Heart left ventricle (tissue), 16 donors: ENCODE data around the gene ARHGEF28. TPM values are rescaled to one million over a fixed set of nuclear protein-coding genes. Genes with fewer than 3 reads are reported as not detected.

Experiments
- ATAC-seq, 4 donors: fragments of 200-7000 bp; cut with Tn5 transposase; one replicate each; pipeline ENCODE4 v1.9.1; 2020 to 2022; ENCODE audit warnings: moderate library complexity in 4 of 4, mild to moderate bottlenecking in 3 of 4, moderate number of reproducible peaks in 1 of 4
- DNase-seq, 5 donors: peaks; one replicate each; pipeline ENCODE4 v3.0.0-alpha.2; 2020
- H3K27ac ChIP-seq, 12 donors: fragments of 200-600 bp; sonication (generic) in 4 of 12; one replicate each; pipeline versions ENCODE4 v1.5.0 to v1.8.0; 2016 to 2022; ENCODE audit warnings: mild to moderate bottlenecking in 2 of 12
- H3K27me3 ChIP-seq, 9 donors: fragments of 200-600 bp; sonication (generic) in 2 of 9; one replicate each; pipeline versions ENCODE4 v1.5.1 to v1.8.0; 2016 to 2022; ENCODE audit warnings: mild to moderate bottlenecking in 3 of 9
- H3K36me3 ChIP-seq, 9 donors: fragments of 200-600 bp; sonication (generic) in 2 of 9; one replicate each; pipeline versions ENCODE4 v1.5.0 to v1.8.0; 2018 to 2022; ENCODE audit warnings: mild to moderate bottlenecking in 2 of 9
- H3K4me1 ChIP-seq, 12 donors: fragments of 200-600 bp; sonication (generic) in 4 of 12; one replicate each; pipeline versions ENCODE4 v1.5.0 to v1.8.0; 2016 to 2022; ENCODE audit warnings: mild to moderate bottlenecking in 3 of 12
- H3K4me3 ChIP-seq, 12 donors: fragments of 200-600 bp; sonication (generic) in 4 of 12; one replicate each; pipeline versions ENCODE4 v1.5.0 to v1.8.0; 2017 to 2022; ENCODE audit warnings: mild to moderate bottlenecking in 9 of 12, moderate library complexity in 4 of 12
- H3K9me3 ChIP-seq, 12 donors: fragments of 200-600 bp; sonication (generic) in 4 of 12; one replicate each; pipeline versions ENCODE4 v1.5.0 to v1.8.0; 2016 to 2022; ENCODE audit warnings: mild to moderate bottlenecking in 1 of 12
- CTCF ChIP-seq, 12 donors: fragments of 200-600 bp; sonication (generic) in 4 of 12; IDR thresholded peaks; one replicate each; pipeline versions ENCODE4 v1.5.0 to v1.8.0; 2018 to 2022; ENCODE audit warnings: antibody characterized with exemption in 12 of 12, mild to moderate bottlenecking in 5 of 12
- POLR2A ChIP-seq, 2 donors: fragments of 450-650 bp; IDR thresholded peaks; one replicate each; pipeline ENCODE4 v1.6.1; 2017; ENCODE audit warnings: antibody characterized with exemption in 2 of 2, mild to moderate bottlenecking in 2 of 2, moderate library complexity in 2 of 2
- WGBS, 4 donors: extraction: QIAGEN DNeasy Blood & Tissue Kit in 2 of 4; methylation state at CpG; one replicate each; pipeline versions ENCODE4 v1.1.5 to v1.1.7; 2013 to 2018; 5-methylcytosine and 5-hydroxymethylcytosine counted together
- intact Hi-C, 10 donors: fragments of 100-400 bp; cut with DNase I; formaldehyde crosslinking; loops; one replicate each; pipeline versions ENCODE4 v1.11.1 to v1.14.2; 2022
- polyA plus RNA-seq, 2 donors: library from polyadenylated mRNA; stranded (reverse); fragments of 200-250 nt; gene quantifications; one replicate each; pipeline ENCODE4 v1.2.3, GENCODE V29; 2013
- total RNA-seq, 9 donors: library from RNA; depleted of rRNA in 2 of 9; stranded (reverse); fragments of >200 nt in 2 of 9; fragmentation: NEBNext Ultra II Directional in 3 of 9; extraction: Animal tissue kit (Norgen Biotek cat#: 25700) in 3 of 9; gene quantifications; one replicate each; pipeline versions ENCODE4 v1.1.0 to v1.2.4, GENCODE V29; 2016 to 2023
- donor health status: ischemic (EF 13 %, LVEDD 7.1; RV severe dilation, severe dysfunction).
- donor health status: healthy with polysubstance abuse.
- donor health status: DM: no; HTN: yes; CAD: no.
- donor health status: DM: no; HTN: no; CAD: no.
- donor health status: ischemic (EF 25% LVEDD 6.9; RV normal size, moderate dysfunction).
- donor health status: ischemic (EF 25% LVEDD 5.7; RV mildly dilated, moderate dysfunction).
- donor health status: healthy.
- donor health status: DM: yes; HTN: yes; CAD: no.
- donor health status: ischemic (EF 35%, LVEDD 5.7; RV mildly dilated, moderate dysfunction).
- donor health status: nonischemic (EF 11% LVEDD 7.7; RV severe dilation, severe dysfunction).
- donor health status: DM: yes; HTN: yes; CAD: no.
- donor health status: PGD.
- donor health status: ischemic (EF 29% LVEDD 5.4; RV normal size, mild dysfunction).
- donor health status: nonischemic (EF 23%, LVEDD 6.1; RV moderate dilation, normal function).

Gene ARHGEF28
- total and polyA plus RNA-seq, 11 donors, result 0.51 to 7.7 (median 1.7) TPM

- intact Hi-C loops, result no loop called here
- Histone ChIP-seq H3K36me3 (no peaks in the 10 kb centered on the region), H3K27me3 (peaks cover 0 to 4% (median 0%) of the 10 kb centered on the region in 9 donors), H3K4me1 (no peaks in the 10 kb centered on the region), H3K27ac (no peak overlapping the region), H3K4me3 (no peak overlapping the region), H3K9me3 (no peaks in the 10 kb centered on the region)
- TF ChIP-seq POLR2A (IDR thresholded peaks at IDR 0.05) (no peak), CTCF (IDR thresholded peaks at IDR 0.05) (no peak)
- DNase-seq (no peak), ATAC-seq (no peak)
- WGBS, 4 donors, result 93 to 96% (median 94%) methylated on average over 5 of the region's 5 CpGs
Observed at GRCh38 chr5:73816656-73817420, 190.8 kb downstream of the ARHGEF28 start.

GRCh38 chr5:73818357-73818756 lies 192.4 kb downstream of the ARHGEF28 start:
- peaks cover 0 to 4% (median 0%) of the 10 kb centered on the region in 9 donors for H3K27me3 ChIP-seq
- no peak overlapping the region for H3K27ac ChIP-seq
- no peak for DNase-seq
- no peak overlapping the region for H3K4me3 ChIP-seq
- H3K36me3 ChIP-seq, result no peaks in the 10 kb centered on the region
- no peak for TF ChIP-seq CTCF (IDR thresholded peaks at IDR 0.05)
- TF ChIP-seq POLR2A (IDR thresholded peaks at IDR 0.05), result no peak
- intact Hi-C loops, result no loop called here
- no peaks in the 10 kb centered on the region for H3K4me1 ChIP-seq
- ATAC-seq, result no peak
- H3K9me3 ChIP-seq, result no peaks in the 10 kb centered on the region

DNA sequence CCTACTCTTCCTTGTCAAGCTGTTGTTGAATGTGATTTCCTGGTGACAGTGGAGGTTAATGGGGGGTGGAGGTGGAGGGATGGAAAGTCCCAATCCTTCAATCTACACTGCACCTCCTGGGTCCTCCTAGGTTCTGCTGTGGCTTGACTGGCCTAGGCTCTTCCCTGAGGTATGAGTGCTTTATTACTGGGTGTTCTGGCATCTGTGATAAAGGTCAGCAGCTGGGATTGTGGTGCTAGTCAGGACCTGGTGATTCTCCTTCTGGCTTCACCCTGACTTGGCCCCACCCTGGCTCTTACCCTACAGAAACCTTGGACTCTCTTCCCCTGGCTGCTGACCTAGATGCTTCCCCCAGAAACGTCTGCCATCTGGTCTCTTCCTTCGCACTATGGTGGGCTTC lies 194.3 kb downstream of the ARHGEF28 start:
- Histone ChIP-seq H3K27ac (no peak overlapping the region), H3K27me3 (no peaks in the 10 kb centered on the region), H3K4me3 (no peak overlapping the region), H3K9me3 (no peaks in the 10 kb centered on the region), H3K36me3 (no peaks in the 10 kb centered on the region), H3K4me1 (no peaks in the 10 kb centered on the region)
- 71 to 89% (median 77%) methylated on average over 2 of the region's 2 CpGs for WGBS, 4 donors
- no peak for DNase-seq
- TF ChIP-seq CTCF (IDR thresholded peaks at IDR 0.05) (no peak), POLR2A (IDR thresholded peaks at IDR 0.05) (no peak)
- ATAC-seq, result no peak
- intact Hi-C loops, result no loop called here

GRCh38 chr5:73821003-73821402 lies 195.0 kb downstream of the ARHGEF28 start:
- no peak for TF ChIP-seq POLR2A (IDR thresholded peaks at IDR 0.05)
- no peak for TF ChIP-seq CTCF (IDR thresholded peaks at IDR 0.05)
- intact Hi-C loops, result no loop called here
- H3K36me3 ChIP-seq, result no peaks in the 10 kb centered on the region
- no peak overlapping the region for H3K27ac ChIP-seq
- DNase-seq, result no peak
- no peak for ATAC-seq
- H3K4me1 ChIP-seq, result no peaks in the 10 kb centered on the region
- H3K27me3 ChIP-seq, result no peaks in the 10 kb centered on the region
- no peak overlapping the region for H3K4me3 ChIP-seq
- no peaks in the 10 kb centered on the region for H3K9me3 ChIP-seq
- 86 to 89% (median 88%) methylated on average over 4 of the region's 4 CpGs for WGBS, 4 donors
